ENCODE results near the gene HYCC1. TPM values are rescaled to one million over a fixed set of nuclear protein-coding genes. Genes with fewer than 3 reads are reported as not detected.

The HYCC1 gene
- total RNA-seq, 4 donors from 2014 or later, result 46.1 to 107 (median 65.2) TPM

DNA sequence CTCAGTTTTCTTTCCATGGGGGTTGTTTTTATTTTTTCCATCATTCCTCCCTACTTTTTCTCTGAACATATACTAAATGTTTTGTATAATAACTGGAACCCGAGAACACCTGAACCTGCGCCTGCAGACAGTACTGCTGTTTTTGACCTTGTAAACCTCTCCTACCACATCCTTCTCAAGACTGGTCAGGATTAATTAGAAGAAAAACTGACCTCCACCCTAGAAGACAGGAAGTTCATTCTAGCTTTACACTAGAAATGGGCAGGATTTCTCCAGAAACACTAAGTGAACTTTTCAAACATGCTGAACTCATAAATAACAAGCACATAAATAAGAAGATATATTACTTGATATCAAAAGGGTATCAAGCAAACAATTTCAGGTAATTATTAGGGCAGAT lies 751 bp upstream of the HYCC1 start:
- ATAC-seq (ENCODE audit: low FRiP score) (no peak), DNase-seq (ENCODE audit: low spot score) (no peak)
- TF ChIP-seq, protein P1, sequence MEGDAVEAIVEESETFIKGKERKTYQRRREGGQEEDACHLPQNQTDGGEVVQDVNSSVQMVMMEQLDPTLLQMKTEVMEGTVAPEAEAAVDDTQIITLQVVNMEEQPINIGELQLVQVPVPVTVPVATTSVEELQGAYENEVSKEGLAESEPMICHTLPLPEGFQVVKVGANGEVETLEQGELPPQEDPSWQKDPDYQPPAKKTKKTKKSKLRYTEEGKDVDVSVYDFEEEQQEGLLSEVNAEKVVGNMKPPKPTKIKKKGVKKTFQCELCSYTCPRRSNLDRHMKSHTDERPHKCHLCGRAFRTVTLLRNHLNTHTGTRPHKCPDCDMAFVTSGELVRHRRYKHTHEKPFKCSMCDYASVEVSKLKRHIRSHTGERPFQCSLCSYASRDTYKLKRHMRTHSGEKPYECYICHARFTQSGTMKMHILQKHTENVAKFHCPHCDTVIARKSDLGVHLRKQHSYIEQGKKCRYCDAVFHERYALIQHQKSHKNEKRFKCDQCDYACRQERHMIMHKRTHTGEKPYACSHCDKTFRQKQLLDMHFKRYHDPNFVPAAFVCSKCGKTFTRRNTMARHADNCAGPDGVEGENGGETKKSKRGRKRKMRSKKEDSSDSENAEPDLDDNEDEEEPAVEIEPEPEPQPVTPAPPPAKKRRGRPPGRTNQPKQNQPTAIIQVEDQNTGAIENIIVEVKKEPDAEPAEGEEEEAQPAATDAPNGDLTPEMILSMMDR (IDR thresholded peaks at IDR 0.05), result no peak

DNA sequence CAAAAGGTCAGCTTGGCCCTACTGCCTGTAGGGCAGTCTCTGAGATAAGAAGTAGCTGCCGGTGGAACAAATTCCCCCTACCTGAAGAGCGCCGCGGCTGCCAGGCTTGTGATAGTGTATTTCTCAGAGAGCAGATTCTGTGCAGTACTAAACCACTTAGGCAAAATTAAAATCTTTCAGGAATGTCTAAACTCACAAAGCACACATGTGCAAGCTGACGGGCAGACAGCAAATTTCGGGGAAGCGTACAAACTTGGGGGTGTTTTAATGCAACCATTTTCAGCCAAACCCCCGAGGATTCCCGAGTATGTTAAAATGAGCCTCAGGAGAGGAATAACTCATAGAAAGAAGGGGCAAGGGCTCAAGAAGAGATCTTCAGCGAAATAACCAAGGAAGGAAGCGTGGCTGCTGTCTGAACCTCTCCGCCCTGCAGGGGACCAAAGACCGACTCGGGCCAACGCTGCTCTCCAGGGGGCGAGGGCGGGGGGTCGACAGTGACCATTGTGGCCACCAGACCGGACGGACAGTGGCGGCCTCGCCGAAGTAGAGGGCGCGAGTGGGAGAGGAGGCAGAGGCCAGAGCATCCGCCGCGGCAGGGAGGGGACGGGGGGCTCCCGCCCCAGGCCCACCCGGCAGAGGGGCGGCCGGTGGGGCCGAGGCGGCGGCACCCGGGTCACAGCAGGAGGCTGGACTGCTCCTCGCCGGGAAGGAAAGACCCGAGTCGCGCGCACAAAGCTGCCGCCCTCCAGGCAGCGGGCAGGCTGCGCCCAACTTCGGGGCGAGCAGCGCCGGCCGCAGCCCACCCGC lies 819 bp downstream of the HYCC1 start:
- ATAC-seq (ENCODE audit: low FRiP score) (peak; percentile 27), DNase-seq (ENCODE audit: low spot score) (peak; percentile 35)
- TF ChIP-seq, protein P1 (IDR thresholded peaks at IDR 0.05), result no peak

DNA sequence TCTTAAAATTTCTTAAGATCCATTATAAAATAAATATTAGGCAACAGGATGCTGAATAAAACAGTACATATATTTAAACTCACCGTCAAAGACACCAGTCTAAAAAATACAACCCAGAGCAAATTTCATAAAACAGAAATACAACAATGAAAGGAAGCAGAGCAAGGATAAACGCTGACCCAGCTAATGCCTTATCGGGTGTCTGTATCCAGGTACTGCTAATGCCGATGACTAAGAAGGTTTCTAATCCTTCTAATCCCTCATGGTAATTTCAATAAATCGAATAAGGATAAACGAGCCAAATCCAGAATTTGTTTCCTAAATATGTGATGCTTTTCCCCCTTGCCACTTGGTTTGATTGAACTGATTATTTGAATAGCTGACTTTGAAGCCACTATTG lies 1.7 kb downstream of the HYCC1 start:
- TF ChIP-seq, protein P1 (IDR thresholded peaks at IDR 0.05), result no peak
- DNase-seq (ENCODE audit: low spot score) (no peak), ATAC-seq (ENCODE audit: low FRiP score) (no peak)

DNA sequence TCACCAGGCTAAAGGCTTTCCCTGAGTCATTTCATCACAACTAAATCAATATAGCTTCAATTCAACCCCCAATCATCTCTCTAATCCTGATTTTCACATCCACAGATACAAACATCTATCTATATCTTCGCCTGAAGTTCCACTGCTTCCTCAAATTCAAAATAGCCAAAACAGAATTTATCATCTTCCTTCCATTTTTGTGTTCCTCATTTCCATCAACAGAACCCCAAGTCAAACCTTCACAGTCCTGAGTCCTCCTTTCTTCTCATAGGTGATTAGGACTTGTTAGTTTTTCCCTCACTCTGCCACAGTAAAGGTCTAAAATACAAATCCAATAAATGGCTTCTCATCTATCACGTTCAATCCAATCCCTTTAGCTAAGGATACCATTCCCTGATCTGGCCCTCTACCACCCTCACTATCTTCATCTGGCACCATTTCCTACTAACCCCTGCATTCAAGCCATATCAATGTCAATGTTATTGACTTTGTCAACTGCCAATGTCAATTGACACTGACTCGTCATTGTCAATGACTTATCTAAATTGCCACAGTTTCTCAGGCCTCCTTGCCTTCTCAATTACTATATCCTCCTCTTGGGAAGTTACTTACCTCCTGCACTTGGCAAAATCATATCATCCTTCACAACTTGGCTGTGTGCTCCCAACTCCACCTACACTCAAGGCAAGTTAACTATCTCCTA lies 2.6 kb downstream of the HYCC1 start:
- DNase-seq (ENCODE audit: low spot score) (no peak), ATAC-seq (ENCODE audit: low FRiP score) (no peak)
- TF ChIP-seq, protein P1 (IDR thresholded peaks at IDR 0.05), result no peak

DNA sequence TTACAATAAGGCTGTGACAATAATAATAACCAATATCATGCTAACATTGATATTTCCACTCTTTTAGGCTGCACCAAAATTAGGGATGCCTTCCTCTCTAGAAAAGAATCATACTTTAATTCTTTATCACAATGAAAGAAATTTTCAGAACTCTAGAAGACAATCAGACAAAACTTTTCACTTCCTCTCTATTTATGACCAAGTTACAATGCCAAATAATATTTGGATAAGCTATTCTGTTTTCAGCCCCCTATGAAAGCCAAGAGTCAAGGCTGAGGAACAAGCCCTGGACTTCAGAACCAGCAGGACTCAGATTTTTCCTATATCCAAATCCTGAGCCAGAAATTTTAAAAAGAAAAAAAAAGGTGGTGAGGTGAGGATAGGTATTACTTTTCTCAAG lies 4.6 kb downstream of the HYCC1 start:
- ATAC-seq (ENCODE audit: low FRiP score) (no peak), DNase-seq (ENCODE audit: low spot score) (no peak)
- TF ChIP-seq, protein P1 (IDR thresholded peaks at IDR 0.05), result no peak

DNA sequence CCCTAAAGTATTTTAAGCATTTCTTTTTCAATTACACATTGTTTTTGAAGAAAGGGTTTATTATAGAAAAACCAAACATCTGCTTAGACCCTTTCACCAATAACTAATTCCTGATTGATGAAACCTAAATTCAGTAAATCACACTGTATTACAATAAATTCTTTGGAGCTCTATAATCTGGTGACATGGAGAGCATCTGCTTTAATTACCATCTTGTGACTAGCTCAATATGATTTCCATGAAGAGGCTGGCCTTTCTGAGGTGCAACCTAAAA lies 9.7 kb downstream of the HYCC1 start:
- TF ChIP-seq, protein P1 (IDR thresholded peaks at IDR 0.05), result no peak
- ATAC-seq (ENCODE audit: low FRiP score), result no peak
- no peak for DNase-seq (ENCODE audit: low spot score)
